Measurements from ENCODE around the gene ASB10. TPM values are rescaled to one million over a fixed set of nuclear protein-coding genes. Genes with fewer than 3 reads are reported as not detected.

Gene ASB10
- total and polyA plus RNA-seq, 2 of the 13 experiments (the other 11 are each of a cell fraction or from before 2014, with no cell fraction given), result not detected

DNA sequence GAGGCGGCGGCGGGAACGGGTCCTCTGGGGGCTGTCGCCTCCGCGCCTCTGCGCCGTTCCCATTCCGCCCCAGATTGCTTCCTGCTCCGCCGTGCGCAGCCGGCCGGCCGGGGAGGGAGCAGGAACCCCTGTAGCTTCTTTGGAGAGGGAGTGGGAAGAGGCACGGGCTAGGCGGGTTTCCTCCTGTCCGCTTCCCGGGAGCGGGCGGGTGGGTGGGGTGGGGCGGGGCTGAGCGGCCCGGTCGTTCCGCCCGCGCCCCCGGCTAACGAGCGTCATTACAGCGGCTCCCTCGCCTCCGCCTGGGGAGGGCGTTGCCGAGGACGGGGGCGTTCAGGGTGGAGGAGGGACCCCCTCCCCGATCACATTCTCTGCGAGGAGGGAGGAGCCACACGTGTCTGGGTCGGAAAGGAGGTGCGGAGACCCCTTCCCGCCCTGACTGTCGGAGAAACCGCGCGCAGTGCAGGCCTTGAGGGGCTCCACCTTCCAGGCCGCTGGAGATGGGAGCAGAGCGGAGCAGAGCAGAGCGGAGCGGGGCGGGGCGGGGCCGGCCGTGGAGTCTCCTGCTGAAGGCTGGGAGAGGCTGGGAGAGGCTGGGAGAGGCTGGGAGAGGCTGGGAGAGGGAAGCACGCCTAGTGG is 61.1 kb downstream of the ASB10 start:
- Histone ChIP-seq H3K79me2 (ENCODE audit: insufficient read depth, low read length) (no peaks in the 10 kb centered on the region), H3K36me3 (replicated peaks in 1 of 2; ENCODE audit: control insufficient read depth in 1 of 2, insufficient read depth in 2 of 2, low read length in 2 of 2) (peaks cover 14 to 51% of the 10 kb centered on the region in 2 experiments), H3K4me1 (ENCODE audit: insufficient read depth, low read length) (no peaks in the 10 kb centered on the region), H3K4me2 (ENCODE audit: low read depth, low read length) (no peak overlapping the region), H4K20me1 (ENCODE audit: insufficient read depth, low read length) (peaks cover 6% of the 10 kb centered on the region; the same call in 1 of the 2 replicates), H2AFZ (ENCODE audit: low read length) (no peak overlapping the region), H3K27ac (ENCODE audit: extremely low read length, insufficient read depth, low read length) (no peak overlapping the region), H3K9ac (ENCODE audit: insufficient read depth, low read depth, low read length) (no peak overlapping the region), H3K9me3 (ENCODE audit: low read length) (no peaks in the 10 kb centered on the region), H3K4me3 (replicated peaks in 1 of 3; ENCODE audit: insufficient read depth in 1 of 3, low read depth in 2 of 3, low read length in 3 of 3) (no peak overlapping the region), H3K27me3 (ENCODE audit: control insufficient read depth in 1 of 2, insufficient read depth in 2 of 2, low read length in 2 of 2) (no peaks in the 10 kb centered on the region)
- intact Hi-C loops (cut with micrococcal nuclease; ENCODE audit: unreplicated experiment), result no loop called here
- ATAC-seq (no peak), FAIRE-seq (no peak), DNase-seq (ENCODE audit: low spot score) (no peak)
- no TSS peak for BruUV-seq (replicated peaks)
- WGBS (ENCODE audit: low lambda C conversion rate), result 98% methylated on average over 39 of the region's 58 CpGs
- ChIA-PET POLR2A (no interaction called here), CTCF (ENCODE audit: low intra/inter-chr PET ratio, low total read pairs) (interaction anchor here (3.1 kb wide), 1 partner anchor 46 kb away, joined by 67 read pairs; no protein-coding TSS in a partner anchor)
- TF ChIP-seq NFYC (CRISPR knock-in tag; IDR thresholded peaks at IDR 0.05), result no peak
- no peak for TF ChIP-seq PAWR (CRISPR knock-in tag; IDR thresholded peaks at IDR 0.05; ENCODE audit: borderline replicate concordance)
- TF ChIP-seq ZNF451 (CRISPR knock-in tag; IDR thresholded peaks at IDR 0.05), result no peak
- no peak for TF ChIP-seq ZNF101 (CRISPR knock-in tag; IDR thresholded peaks at IDR 0.05; ENCODE audit: borderline replicate concordance, low read depth)
- in situ Hi-C loops (cut with HindIII; ENCODE audit: extremely low pct_ligation_motif_present, low pct_unique_long_range_greater_than_20kb), result loop anchor here (10.0 kb wide), 1 partner anchor 179 kb away; no protein-coding TSS in a partner anchor

Other genes starting within 250 kb of the ASB10 start
- gene KCNH2, start 208.9 kb downstream of the ASB10 start, total RNA-seq (2016; rRNA removed; fragmentation: Illumina TruSeq; extraction: Trizol), result 0.11 TPM in 1 of 2 replicates, not detected in the other
- gene KCNH2, start 208.9 kb downstream of the ASB10 start, polyA plus RNA-seq (2011; rRNA removed), result 0.09 and 0.12 TPM in 2 replicates
- gene NOS3, start 196.2 kb downstream of the ASB10 start, total RNA-seq (2016; rRNA removed; fragmentation: Illumina TruSeq; extraction: Trizol), result 3.7 and 4.8 TPM in 2 replicates
- gene NOS3, start 196.2 kb downstream of the ASB10 start, polyA plus RNA-seq (2011; rRNA removed), result 7.5 and 10.1 TPM in 2 replicates
- not detected in 2 replicates for gene ATG9B, start 162.8 kb downstream of the ASB10 start, total RNA-seq (2016; rRNA removed; fragmentation: Illumina TruSeq; extraction: Trizol)
- gene ATG9B, start 162.8 kb downstream of the ASB10 start, polyA plus RNA-seq (2011; rRNA removed), result 0.24 and 0.39 TPM in 2 replicates
- 7.2 and 16.7 TPM in 2 replicates for gene ABCB8, start 158.8 kb downstream of the ASB10 start, total RNA-seq (2016; rRNA removed; fragmentation: Illumina TruSeq; extraction: Trizol)
- gene ABCB8, start 158.8 kb downstream of the ASB10 start, polyA plus RNA-seq (2011; rRNA removed), result 6.6 and 6.9 TPM in 2 replicates
- gene ASIC3, start 138.7 kb downstream of the ASB10 start, total RNA-seq (2016; rRNA removed; fragmentation: Illumina TruSeq; extraction: Trizol), result not detected in 2 replicates
- 0.50 and 0.51 TPM in 2 replicates for gene ASIC3, start 138.7 kb downstream of the ASB10 start, polyA plus RNA-seq (2011; rRNA removed)
- 21.3 and 22.6 TPM in 2 replicates for gene CDK5, start 129.4 kb downstream of the ASB10 start, total RNA-seq (2016; rRNA removed; fragmentation: Illumina TruSeq; extraction: Trizol)
- gene CDK5, start 129.4 kb downstream of the ASB10 start, polyA plus RNA-seq (2011; rRNA removed), result 16.4 and 17.3 TPM in 2 replicates
- gene SLC4A2, start 127.7 kb downstream of the ASB10 start, total RNA-seq (2016; rRNA removed; fragmentation: Illumina TruSeq; extraction: Trizol), result 47.4 and 73.4 TPM in 2 replicates
- 46.0 and 51.9 TPM in 2 replicates for gene SLC4A2, start 127.7 kb downstream of the ASB10 start, polyA plus RNA-seq (2011; rRNA removed)
- 33.0 and 52.9 TPM in 2 replicates for gene FASTK, start 106.4 kb downstream of the ASB10 start, total RNA-seq (2016; rRNA removed; fragmentation: Illumina TruSeq; extraction: Trizol)
- gene FASTK, start 106.4 kb downstream of the ASB10 start, polyA plus RNA-seq (2011; rRNA removed), result 55.7 and 69.5 TPM in 2 replicates
- gene TMUB1, start 103.8 kb downstream of the ASB10 start, total RNA-seq (2016; rRNA removed; fragmentation: Illumina TruSeq; extraction: Trizol), result 31.8 and 51.6 TPM in 2 replicates
- gene TMUB1, start 103.8 kb downstream of the ASB10 start, polyA plus RNA-seq (2011; rRNA removed), result 44.8 and 47.8 TPM in 2 replicates
- gene AGAP3, start 100.8 kb downstream of the ASB10 start, total RNA-seq (2016; rRNA removed; fragmentation: Illumina TruSeq; extraction: Trizol), result 24.9 and 31.3 TPM in 2 replicates
- gene AGAP3, start 100.8 kb downstream of the ASB10 start, polyA plus RNA-seq (2011; rRNA removed), result 61.4 and 62.0 TPM in 2 replicates
- gene GBX1, start 19.6 kb downstream of the ASB10 start, total RNA-seq (2016; rRNA removed; fragmentation: Illumina TruSeq; extraction: Trizol), result not detected in 2 replicates
- gene GBX1, start 19.6 kb downstream of the ASB10 start, polyA plus RNA-seq (2011; rRNA removed), result not detected in 2 replicates
- gene H2BK1, start 23.2 kb upstream of the ASB10 start, total RNA-seq (2016; rRNA removed; fragmentation: Illumina TruSeq; extraction: Trizol), result not detected in 2 replicates
- not detected in 2 replicates for gene H2BK1, start 23.2 kb upstream of the ASB10 start, polyA plus RNA-seq (2011; rRNA removed)
- gene ABCF2, start 40.0 kb upstream of the ASB10 start, total RNA-seq (2016; rRNA removed; fragmentation: Illumina TruSeq; extraction: Trizol), result 42.5 and 43.0 TPM in 2 replicates
- 16.3 and 18.5 TPM in 2 replicates for gene ABCF2, start 40.0 kb upstream of the ASB10 start, polyA plus RNA-seq (2011; rRNA removed)
- gene CHPF2, start 45.2 kb upstream of the ASB10 start, total RNA-seq (2016; rRNA removed; fragmentation: Illumina TruSeq; extraction: Trizol), result 10.2 and 21.5 TPM in 2 replicates
- gene CHPF2, start 45.2 kb upstream of the ASB10 start, polyA plus RNA-seq (2011; rRNA removed), result 15.4 and 22.5 TPM in 2 replicates
- gene SMARCD3, start 61.4 kb upstream of the ASB10 start, total RNA-seq (2016; rRNA removed; fragmentation: Illumina TruSeq; extraction: Trizol), result 0.53 and 0.62 TPM in 2 replicates
- 0.20 and 0.44 TPM in 2 replicates for gene SMARCD3, start 61.4 kb upstream of the ASB10 start, polyA plus RNA-seq (2011; rRNA removed)
- 37.0 and 47.3 TPM in 2 replicates for gene NUB1, start 154.6 kb upstream of the ASB10 start, total RNA-seq (2016; rRNA removed; fragmentation: Illumina TruSeq; extraction: Trizol)
- gene NUB1, start 154.6 kb upstream of the ASB10 start, polyA plus RNA-seq (2011; rRNA removed), result 26.0 and 27.1 TPM in 2 replicates
- gene WDR86, start 222.8 kb upstream of the ASB10 start, total RNA-seq (2016; rRNA removed; fragmentation: Illumina TruSeq; extraction: Trizol), result 0.11 TPM in 1 of 2 replicates, not detected in the other
- 2.9 and 4.3 TPM in 2 replicates for gene WDR86, start 222.8 kb upstream of the ASB10 start, polyA plus RNA-seq (2011; rRNA removed)